ENCODE data around the gene DAB2IP.

The DAB2IP gene

GRCh38 chr9:121686930-121687541 is 35.6 kb downstream of the DAB2IP start:
- no peak for DNase-seq

GRCh38 chr9:121688146-121688680 is 36.8 kb downstream of the DAB2IP start:
- DNase-seq, result no peak

- no peak for DNase-seq
These were observed 37.2 kb downstream of the DAB2IP start for GRCh38 chr9:121688681-121689080.

- no peak for DNase-seq
These were observed 38.2 kb downstream of the DAB2IP start for GRCh38 chr9:121689461-121690157.

GRCh38 chr9:121690316-121690715 is 38.9 kb downstream of the DAB2IP start:
- DNase-seq, result no peak

- no peak for DNase-seq
These were observed 39.3 kb downstream of the DAB2IP start for GRCh38 chr9:121690766-121691165.

- no peak for DNase-seq
These were observed 40.5 kb downstream of the DAB2IP start for GRCh38 chr9:121691890-121692289.

GRCh38 chr9:121692606-121693387 is 41.4 kb downstream of the DAB2IP start:
- no peak for DNase-seq

- no peak for DNase-seq
These were observed 41.9 kb downstream of the DAB2IP start for GRCh38 chr9:121693388-121693670.

GRCh38 chr9:121694001-121694400 is 42.6 kb downstream of the DAB2IP start:
- no peak for DNase-seq

GRCh38 chr9:121694600-121694999 is 43.2 kb downstream of the DAB2IP start:
- DNase-seq, result no peak

- DNase-seq, result no peak
These were observed 45.5 kb downstream of the DAB2IP start for GRCh38 chr9:121696930-121697329.

GRCh38 chr9:121698627-121699570 is 47.5 kb downstream of the DAB2IP start:
- DNase-seq, result no peak

GRCh38 chr9:121699571-121700164 is 48.2 kb downstream of the DAB2IP start:
- no peak for DNase-seq

GRCh38 chr9:121700165-121700831 is 48.9 kb downstream of the DAB2IP start:
- no peak for DNase-seq

GRCh38 chr9:121700832-121701419 is 49.5 kb downstream of the DAB2IP start:
- DNase-seq, result no peak

- no peak for DNase-seq
These were observed 50.4 kb downstream of the DAB2IP start for GRCh38 chr9:121701736-121702261.

- DNase-seq, result no peak
These were observed 51.7 kb downstream of the DAB2IP start for GRCh38 chr9:121703014-121703734.

- DNase-seq, result no peak
These were observed 52.8 kb downstream of the DAB2IP start for GRCh38 chr9:121704281-121704680.

- DNase-seq, result no peak
These were observed 54.8 kb downstream of the DAB2IP start for GRCh38 chr9:121706149-121706750.
